ENCODE data around the gene ACD.

- TF ChIP-seq CTCF (IDR thresholded peaks at IDR 0.05) (no peak), POLR2AphosphoS5 (IDR thresholded peaks at IDR 0.05) (no peak)
These were observed 44.0 kb upstream of the ACD start for GRCh38 chr16:67704110-67704509.

Data from breast epithelium (tissue), 3 donors.